Vagina (tissue), 2 donors: Measurements from ENCODE around the gene GRAMD1C.

Experiments
- CTCF ChIP-seq, 3 experiments: fragments of 450-650 bp in 2 of 3; fragments of 200-600 bp in 1 of 3; sonication (generic) in 1 of 3; IDR thresholded peaks; one replicate each; pipeline ENCODE4 v1.5.1; 2017 to 2019; ENCODE audit warnings: antibody characterized with exemption in 3 of 3, mild to moderate bottlenecking in 2 of 3, moderate library complexity in 2 of 3
- POLR2AphosphoS5 ChIP-seq, 2 donors: sonication (generic); formaldehyde crosslinking; IDR thresholded peaks; one replicate each; pipeline ENCODE4 v1.9.0; 2017; ENCODE audit warnings: antibody characterized with exemption in 2 of 2, mild to moderate bottlenecking in 2 of 2, low read depth in 1 of 2; ENCODE audit not compliant: insufficient read depth in 1 of 2

- TF ChIP-seq POLR2AphosphoS5 (IDR thresholded peaks at IDR 0.05; ENCODE audit: insufficient read depth in 1 of 2, low read depth in 1 of 2) (no peak), CTCF (IDR thresholded peaks at IDR 0.05) (no peak)
These were observed 60.3 kb downstream of the GRAMD1C start for GRCh38 chr3:113898892-113899291.
